NCI-H345 (cell line): ENCODE measurements around the gene NOP9.

Source experiments
- DNase-seq: peaks from one replicate; lab custom pipeline; 2025; lab: John Stamatoyannopoulos, UW

Gene NOP9, protein sequence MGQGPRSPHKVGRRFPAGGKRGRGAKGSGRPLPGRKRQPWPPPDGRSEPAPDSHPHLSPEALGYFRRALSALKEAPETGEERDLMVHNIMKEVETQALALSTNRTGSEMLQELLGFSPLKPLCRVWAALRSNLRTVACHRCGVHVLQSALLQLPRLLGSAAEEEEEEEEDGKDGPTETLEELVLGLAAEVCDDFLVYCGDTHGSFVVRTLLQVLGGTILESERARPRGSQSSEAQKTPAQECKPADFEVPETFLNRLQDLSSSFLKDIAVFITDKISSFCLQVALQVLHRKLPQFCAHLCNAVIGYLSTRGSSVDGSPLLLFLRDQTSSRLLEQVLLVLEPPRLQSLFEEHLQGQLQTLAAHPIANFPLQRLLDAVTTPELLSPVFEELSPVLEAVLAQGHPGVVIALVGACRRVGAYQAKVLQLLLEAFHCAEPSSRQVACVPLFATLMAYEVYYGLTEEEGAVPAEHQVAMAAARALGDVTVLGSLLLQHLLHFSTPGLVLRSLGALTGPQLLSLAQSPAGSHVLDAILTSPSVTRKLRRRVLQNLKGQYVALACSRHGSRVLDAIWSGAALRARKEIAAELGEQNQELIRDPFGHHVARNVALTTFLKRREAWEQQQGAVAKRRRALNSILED

DNA sequence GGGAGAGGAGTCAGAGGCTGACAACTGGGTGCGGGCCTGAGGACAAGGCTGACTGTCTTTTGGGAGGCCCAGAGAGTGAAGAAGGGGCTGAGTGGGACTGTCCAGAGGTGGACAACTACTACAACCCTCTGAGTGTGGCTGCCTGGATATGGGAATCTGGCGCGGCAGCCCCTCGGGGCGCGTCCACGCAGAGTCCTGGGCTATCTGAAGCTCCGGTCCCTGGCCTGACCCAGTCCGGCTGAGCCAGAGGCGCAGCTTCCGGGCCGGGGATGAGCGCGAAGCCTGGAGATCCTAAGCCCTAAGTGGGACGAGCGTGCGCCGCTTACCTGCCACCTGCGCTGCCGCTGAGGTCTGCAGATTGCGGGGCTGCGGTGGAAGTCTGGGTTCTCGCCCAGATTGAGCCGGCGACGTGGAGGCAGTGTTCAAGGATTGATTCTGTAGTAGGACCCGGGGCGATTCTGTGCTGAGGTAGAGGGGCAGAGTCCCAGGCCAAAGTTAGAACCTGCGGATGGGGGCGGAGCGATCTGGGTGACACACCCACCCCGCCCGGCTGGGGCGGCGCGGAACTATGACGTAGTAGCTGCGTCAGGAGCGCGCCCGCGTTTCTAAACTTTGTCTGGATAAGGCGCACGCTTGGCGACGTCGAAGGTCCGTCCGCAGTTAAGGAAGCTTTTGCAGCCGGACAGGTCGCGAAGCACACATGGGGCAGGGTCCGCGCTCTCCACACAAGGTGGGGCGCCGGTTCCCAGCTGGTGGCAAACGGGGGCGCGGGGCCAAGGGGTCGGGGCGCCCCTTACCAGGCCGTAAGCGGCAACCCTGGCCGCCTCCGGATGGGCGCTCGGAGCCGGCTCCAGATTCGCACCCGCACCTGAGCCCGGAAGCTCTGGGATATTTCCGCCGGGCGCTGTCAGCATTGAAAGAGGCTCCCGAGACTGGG is at the start of gene NOP9, which contains the start of gene DHRS1:
NOP9 (plus strand) TSS at position 596 of the 937 bp plus-strand sequence; CDS start at position 701, 105 bp downstream.
DHRS1 (minus strand) TSS at position 526 of the 937 bp plus-strand sequence. CDS start 674 bp downstream, outside the sequence.
- peak; percentile 89 for DNase-seq

- no peak for DNase-seq
Observed at GRCh38 chr14:24250354-24250753, 49.3 kb upstream of the NOP9 start.

DNA sequence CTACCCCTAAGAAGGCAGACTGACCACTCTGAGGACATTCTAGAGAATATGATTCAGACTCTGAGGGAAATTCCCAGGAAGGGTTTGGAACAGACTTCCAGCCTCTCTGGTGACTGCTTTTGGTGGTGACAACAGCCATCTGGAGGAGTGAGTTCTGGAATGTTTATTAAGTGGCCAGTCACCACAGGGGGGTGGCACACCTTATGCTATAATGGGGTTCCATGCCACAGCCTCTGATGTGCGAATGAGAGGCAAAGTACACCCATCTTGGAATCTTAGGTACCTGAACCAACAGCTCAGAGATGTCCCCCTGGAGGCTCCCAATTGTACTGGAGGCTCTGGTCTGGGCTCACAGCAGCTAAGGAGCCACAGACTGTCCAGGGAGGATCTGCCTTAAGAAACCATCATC is 47.8 kb upstream of the NOP9 start:
- no peak for DNase-seq

- no peak for DNase-seq
Observed at GRCh38 chr14:24252289-24253124, 47.1 kb upstream of the NOP9 start.

DNA sequence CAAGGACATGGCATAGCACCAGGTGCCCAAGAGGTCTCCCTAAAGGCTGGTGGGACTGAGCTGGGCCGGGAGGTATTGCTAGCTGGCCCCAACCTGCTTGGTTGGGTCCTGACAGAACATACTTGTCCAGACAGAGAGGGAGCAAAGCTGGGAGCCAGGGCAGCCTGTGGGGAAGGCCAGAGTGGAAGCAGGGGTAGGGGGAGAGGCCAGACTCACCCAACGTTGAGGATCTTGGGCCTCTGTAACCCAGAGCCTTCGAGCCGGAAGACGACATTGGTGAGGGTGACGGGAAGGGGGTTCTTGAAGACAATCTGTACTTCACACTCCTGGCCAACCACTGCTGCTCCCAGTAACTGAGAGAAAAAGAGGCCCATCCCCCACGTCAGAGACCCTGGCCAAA is 45.7 kb upstream of the NOP9 start:
- no peak for DNase-seq

DNA sequence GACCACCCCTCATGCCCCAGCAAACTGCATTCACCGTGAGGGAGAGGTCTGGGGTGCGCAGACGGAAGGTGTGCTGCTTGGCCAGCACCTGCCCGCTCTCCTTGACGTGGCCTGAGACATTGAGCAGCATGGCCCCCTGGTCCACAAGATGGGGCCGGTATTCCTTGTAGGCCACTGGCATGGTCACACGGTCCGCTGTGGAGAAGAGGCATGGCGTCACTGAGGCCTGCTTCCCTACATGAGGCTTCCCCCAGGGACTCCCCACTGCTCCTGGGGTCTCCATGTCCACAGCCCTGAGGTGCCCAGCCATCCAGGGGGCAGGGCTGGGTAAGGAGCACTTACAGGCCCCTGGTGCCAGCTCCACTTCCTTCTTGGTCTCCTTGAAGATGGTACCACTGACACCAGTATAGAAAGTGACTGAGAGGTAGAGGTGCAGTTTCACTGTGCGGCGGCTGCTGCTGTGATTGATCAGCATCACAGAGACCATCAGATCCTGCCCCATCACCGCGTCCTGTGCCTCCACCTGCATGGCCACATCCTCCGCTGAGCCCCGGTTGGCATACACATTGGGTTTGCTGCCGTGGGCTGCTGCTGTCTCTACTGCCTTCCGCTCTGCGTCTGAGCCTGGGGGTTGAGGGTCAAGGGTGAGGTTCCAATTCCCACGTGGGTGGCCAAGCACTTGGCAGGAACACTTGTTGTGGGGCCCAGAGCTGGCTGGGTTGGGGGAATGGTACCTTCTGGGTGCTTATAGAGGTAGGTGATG is 44.8 kb upstream of the NOP9 start:
- DNase-seq, result no peak

GRCh38 chr14:24255438-24255837 is 44.2 kb upstream of the NOP9 start:
- no peak for DNase-seq

- DNase-seq, result no peak
Observed at GRCh38 chr14:24255931-24256711, 43.5 kb upstream of the NOP9 start.

GRCh38 chr14:24256960-24257359 is 42.7 kb upstream of the NOP9 start:
- DNase-seq, result no peak

- DNase-seq, result no peak
Observed at GRCh38 chr14:24258119-24258518, 41.5 kb upstream of the NOP9 start.

- DNase-seq, result no peak
Observed at GRCh38 chr14:24258548-24259265, 40.9 kb upstream of the NOP9 start.

GRCh38 chr14:24259282-24260025 is 40.2 kb upstream of the NOP9 start:
- DNase-seq, result no peak

GRCh38 chr14:24260026-24260779 is 39.4 kb upstream of the NOP9 start:
- DNase-seq, result no peak

- DNase-seq, result no peak
Observed at GRCh38 chr14:24260780-24261157, 38.9 kb upstream of the NOP9 start.

GRCh38 chr14:24261256-24261968 is 38.2 kb upstream of the NOP9 start:
- DNase-seq, result no peak

- no peak for DNase-seq
Observed at GRCh38 chr14:24261969-24262327, 37.7 kb upstream of the NOP9 start.
